ENCODE results near the gene H19.

The H19 gene

GRCh38 chr11:1997755-1998154, at the start of gene H19:
Gene H19 (minus strand): TSS chr11:1997842.
- Histone ChIP-seq H3K9ac (ENCODE audit: low read length) (no peak within 1 kb of the TSS), H3K4me3 (ENCODE audit: low read length) (no peak within 1 kb of the TSS), H3K36me3 (ENCODE audit: control insufficient read depth, insufficient read depth, low read length) (no peaks in the 10 kb centered on the region)

GRCh38 chr11:2041963-2042362, 44.3 kb upstream of the H19 start:
- Histone ChIP-seq H3K27me3 (ENCODE audit: control insufficient read depth, insufficient read depth, low read length) (no peaks in the 10 kb centered on the region), H3K9ac (ENCODE audit: low read length) (no peak overlapping the region), H3K4me3 (ENCODE audit: low read length) (no peak overlapping the region), H3K36me3 (ENCODE audit: control insufficient read depth, insufficient read depth, low read length) (no peaks in the 10 kb centered on the region), H3K27ac (ENCODE audit: low read depth, low read length) (no peak overlapping the region), H3K4me1 (ENCODE audit: control insufficient read depth, insufficient read depth, low read length) (no peaks in the 10 kb centered on the region)

More at GRCh38 chr11:1997755-1998154, at the start of gene H19:
- Histone ChIP-seq H3K27ac (ENCODE audit: low read depth, low read length) (no peak within 1 kb of the TSS), H3K4me1 (ENCODE audit: control insufficient read depth, insufficient read depth, low read length) (no peaks in the 10 kb centered on the region), H3K27me3 (ENCODE audit: control insufficient read depth, insufficient read depth, low read length) (no peaks in the 10 kb centered on the region)

DNA sequence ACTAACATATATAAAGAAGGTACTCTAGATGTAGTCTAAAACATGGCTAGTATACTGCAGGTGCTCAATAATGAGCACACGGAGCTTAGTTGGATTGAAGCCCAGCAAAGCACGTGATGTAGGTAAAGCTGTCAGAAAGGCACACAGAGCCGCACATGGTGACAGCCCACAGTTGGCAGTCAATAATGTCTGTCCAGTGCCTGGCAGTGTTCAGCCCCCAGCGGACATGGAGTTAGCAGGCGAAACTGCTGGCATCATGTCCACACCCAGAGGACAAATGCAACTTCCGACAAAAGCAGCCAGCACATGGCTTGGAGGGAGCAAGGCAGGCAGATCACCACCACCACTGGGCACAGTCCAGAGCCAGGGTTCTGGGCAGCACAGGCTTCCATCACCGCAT, 43.5 kb upstream of the H19 start:
- Histone ChIP-seq H3K9ac (ENCODE audit: low read length) (no peak overlapping the region), H3K36me3 (ENCODE audit: control insufficient read depth, insufficient read depth, low read length) (no peaks in the 10 kb centered on the region), H3K4me1 (ENCODE audit: control insufficient read depth, insufficient read depth, low read length) (no peaks in the 10 kb centered on the region)

DNA sequence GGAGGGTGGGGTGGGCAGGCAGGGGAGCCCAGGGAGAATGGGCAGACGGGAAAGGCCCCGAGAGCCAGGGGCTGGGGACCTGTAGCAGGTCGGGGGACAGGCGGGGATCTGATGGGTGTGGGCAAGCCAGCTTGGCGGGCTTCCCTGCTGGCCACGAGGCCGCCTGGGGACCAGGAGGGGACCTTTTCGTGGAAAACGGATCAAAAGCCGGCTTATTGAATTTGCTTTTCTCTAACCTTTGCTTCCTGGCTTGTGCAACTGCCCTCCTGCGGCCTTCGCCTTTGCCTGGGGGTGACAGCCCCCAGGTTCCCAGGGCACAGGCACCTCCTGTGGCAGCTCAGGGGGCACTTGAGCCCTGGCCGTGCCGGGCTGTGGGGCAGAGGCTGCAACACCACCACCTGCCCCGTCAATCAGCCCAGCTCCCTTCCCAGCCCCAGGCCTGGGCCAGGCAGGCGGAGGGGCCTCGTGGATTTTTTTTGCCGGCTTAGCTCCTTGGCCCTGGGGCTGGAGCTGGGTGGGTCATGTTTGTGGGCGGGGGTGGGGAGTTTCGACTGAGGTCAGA, 41.6 kb upstream of the H19 start:
- Histone ChIP-seq H3K27me3 (ENCODE audit: control insufficient read depth, insufficient read depth, low read length) (no peaks in the 10 kb centered on the region), H3K36me3 (ENCODE audit: control insufficient read depth, insufficient read depth, low read length) (no peaks in the 10 kb centered on the region), H3K27ac (ENCODE audit: low read depth, low read length) (no peak overlapping the region), H3K4me3 (ENCODE audit: low read length) (no peak overlapping the region), H3K9ac (ENCODE audit: low read length) (no peak overlapping the region), H3K4me1 (ENCODE audit: control insufficient read depth, insufficient read depth, low read length) (no peaks in the 10 kb centered on the region)

More for the DNA sequence above, 43.5 kb upstream of the H19 start:
- Histone ChIP-seq H3K4me3 (ENCODE audit: low read length) (no peak overlapping the region), H3K27me3 (ENCODE audit: control insufficient read depth, insufficient read depth, low read length) (no peaks in the 10 kb centered on the region), H3K27ac (ENCODE audit: low read depth, low read length) (no peak overlapping the region)

GRCh38 chr11:2036863-2037486, 39.3 kb upstream of the H19 start:
- H3K4me3 ChIP-seq (ENCODE audit: low read length) = no peak overlapping the region
- no peaks in the 10 kb centered on the region for H3K36me3 ChIP-seq (ENCODE audit: control insufficient read depth, insufficient read depth, low read length)
- no peaks in the 10 kb centered on the region for H3K27me3 ChIP-seq (ENCODE audit: control insufficient read depth, insufficient read depth, low read length)
- no peaks in the 10 kb centered on the region for H3K4me1 ChIP-seq (ENCODE audit: control insufficient read depth, insufficient read depth, low read length)
- H3K27ac ChIP-seq (ENCODE audit: low read depth, low read length) = no peak overlapping the region
- no peak overlapping the region for H3K9ac ChIP-seq (ENCODE audit: low read length)

DNA sequence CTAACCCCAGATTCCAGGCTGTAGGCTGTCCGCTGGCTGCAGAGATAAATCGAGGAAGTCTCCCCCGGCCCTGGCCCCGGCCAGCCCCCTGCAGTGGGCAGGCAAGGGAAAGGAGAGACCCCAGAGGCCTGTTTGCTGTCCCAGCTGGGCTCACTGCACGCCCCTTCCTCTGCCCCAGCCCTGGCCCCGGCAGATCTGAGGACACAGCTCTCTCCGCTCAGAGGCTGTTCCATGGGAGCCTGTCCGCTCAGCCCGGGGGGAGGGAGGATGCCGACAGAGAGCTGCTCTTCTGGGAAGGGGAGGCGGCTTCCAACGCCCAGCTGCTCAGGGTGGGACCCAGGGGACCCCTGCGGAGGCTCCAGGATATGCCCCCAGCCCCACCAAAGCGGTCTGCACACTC, 37.7 kb upstream of the H19 start:
- Histone ChIP-seq H3K4me1 (ENCODE audit: control insufficient read depth, insufficient read depth, low read length) (no peaks in the 10 kb centered on the region), H3K9ac (ENCODE audit: low read length) (no peak overlapping the region), H3K27ac (ENCODE audit: low read depth, low read length) (no peak overlapping the region), H3K27me3 (ENCODE audit: control insufficient read depth, insufficient read depth, low read length) (no peaks in the 10 kb centered on the region), H3K4me3 (ENCODE audit: low read length) (no peak overlapping the region), H3K36me3 (ENCODE audit: control insufficient read depth, insufficient read depth, low read length) (no peaks in the 10 kb centered on the region)

DNA sequence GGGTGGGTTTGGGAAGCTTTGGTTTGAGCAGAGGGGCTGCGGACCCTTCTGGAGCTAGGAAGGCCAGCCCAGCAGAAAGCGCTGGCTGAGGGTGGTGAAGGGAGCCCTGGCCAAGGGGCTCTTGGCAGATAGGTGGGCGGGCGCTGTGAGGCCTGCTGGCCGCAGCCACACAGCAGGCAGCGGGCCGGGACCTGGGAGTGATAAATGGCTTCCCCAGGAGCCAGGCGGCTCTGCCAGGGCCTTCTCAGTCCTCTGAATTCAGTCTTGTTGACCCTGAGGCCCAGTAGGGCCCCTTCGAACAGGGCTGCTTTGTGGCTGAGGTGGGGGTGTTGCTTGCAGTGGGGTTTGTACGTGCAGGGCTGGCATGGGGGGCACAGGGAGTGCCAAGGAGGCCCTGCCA, 33.4 kb upstream of the H19 start:
- Histone ChIP-seq H3K4me1 (ENCODE audit: control insufficient read depth, insufficient read depth, low read length) (no peaks in the 10 kb centered on the region), H3K36me3 (ENCODE audit: control insufficient read depth, insufficient read depth, low read length) (no peaks in the 10 kb centered on the region), H3K9ac (ENCODE audit: low read length) (no peak overlapping the region), H3K27ac (ENCODE audit: low read depth, low read length) (no peak overlapping the region), H3K4me3 (ENCODE audit: low read length) (no peak overlapping the region), H3K27me3 (ENCODE audit: control insufficient read depth, insufficient read depth, low read length) (no peaks in the 10 kb centered on the region)

GRCh38 chr11:2027708-2028107, 30.1 kb upstream of the H19 start:
- no peaks in the 10 kb centered on the region for H3K27me3 ChIP-seq (ENCODE audit: control insufficient read depth, insufficient read depth, low read length)
- H3K27ac ChIP-seq (ENCODE audit: low read depth, low read length) = no peak overlapping the region
- no peaks in the 10 kb centered on the region for H3K36me3 ChIP-seq (ENCODE audit: control insufficient read depth, insufficient read depth, low read length)
- H3K4me1 ChIP-seq (ENCODE audit: control insufficient read depth, insufficient read depth, low read length) = no peaks in the 10 kb centered on the region
- no peak overlapping the region for H3K9ac ChIP-seq (ENCODE audit: low read length)
- no peak overlapping the region for H3K4me3 ChIP-seq (ENCODE audit: low read length)

GRCh38 chr11:2015025-2015424, 17.4 kb upstream of the H19 start:
- no peak overlapping the region for H3K4me3 ChIP-seq (ENCODE audit: low read length)
- no peak overlapping the region for H3K27ac ChIP-seq (ENCODE audit: low read depth, low read length)
- H3K4me1 ChIP-seq (ENCODE audit: control insufficient read depth, insufficient read depth, low read length) = no peaks in the 10 kb centered on the region
- H3K36me3 ChIP-seq (ENCODE audit: control insufficient read depth, insufficient read depth, low read length) = no peaks in the 10 kb centered on the region
- no peaks in the 10 kb centered on the region for H3K27me3 ChIP-seq (ENCODE audit: control insufficient read depth, insufficient read depth, low read length)
- no peak overlapping the region for H3K9ac ChIP-seq (ENCODE audit: low read length)

DNA sequence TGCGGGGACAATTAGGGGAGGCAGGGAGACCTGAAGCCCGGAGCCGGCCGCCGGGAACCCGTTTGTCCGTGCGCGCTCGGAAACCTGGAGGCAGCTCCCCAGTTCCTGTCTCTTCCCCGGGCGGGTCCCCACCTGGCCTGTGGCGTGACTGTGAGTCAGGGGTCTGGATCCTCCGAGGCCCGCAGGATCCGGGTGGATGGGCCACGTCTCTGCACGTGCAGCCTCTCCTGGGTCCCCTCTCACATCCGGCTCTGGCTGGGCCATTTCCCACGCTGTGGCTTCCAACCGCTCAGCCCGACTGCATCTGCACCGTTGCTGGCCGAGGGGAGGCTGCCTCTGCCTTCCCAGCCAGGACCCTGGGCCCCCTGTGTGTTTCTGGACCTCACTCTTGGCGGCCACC, 14.8 kb upstream of the H19 start:
- H3K36me3 ChIP-seq (ENCODE audit: control insufficient read depth, insufficient read depth, low read length) = no peaks in the 10 kb centered on the region
- no peak overlapping the region for H3K27ac ChIP-seq (ENCODE audit: low read depth, low read length)
- H3K27me3 ChIP-seq (ENCODE audit: control insufficient read depth, insufficient read depth, low read length) = no peaks in the 10 kb centered on the region
- H3K4me1 ChIP-seq (ENCODE audit: control insufficient read depth, insufficient read depth, low read length) = no peaks in the 10 kb centered on the region
- no peak overlapping the region for H3K9ac ChIP-seq (ENCODE audit: low read length)
- no peak overlapping the region for H3K4me3 ChIP-seq (ENCODE audit: low read length)

DNA sequence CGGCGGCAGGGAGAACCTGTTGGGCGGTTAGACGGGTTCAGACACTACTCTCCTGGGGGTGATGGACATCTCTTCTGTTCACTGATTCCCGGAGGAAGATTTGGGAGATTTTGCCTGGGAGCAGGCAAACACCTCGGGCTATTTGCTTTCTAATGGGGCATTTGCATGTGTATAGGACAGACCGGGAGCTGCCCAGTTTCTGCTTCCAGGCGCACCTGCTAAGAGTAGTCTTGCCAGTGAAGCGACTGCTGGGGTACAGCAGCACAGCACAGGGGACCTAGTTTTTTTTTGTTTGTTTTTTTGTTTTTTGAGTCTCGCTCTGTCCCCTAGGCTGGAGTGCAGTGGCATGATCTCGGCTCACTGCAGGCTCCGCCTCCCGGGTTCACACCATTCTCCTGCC, 6.8 kb upstream of the H19 start:
- Histone ChIP-seq H3K4me1 (ENCODE audit: control insufficient read depth, insufficient read depth, low read length) (no peaks in the 10 kb centered on the region), H3K27me3 (ENCODE audit: control insufficient read depth, insufficient read depth, low read length) (no peaks in the 10 kb centered on the region), H3K36me3 (ENCODE audit: control insufficient read depth, insufficient read depth, low read length) (no peaks in the 10 kb centered on the region), H3K27ac (ENCODE audit: low read depth, low read length) (no peak overlapping the region), H3K4me3 (ENCODE audit: low read length) (no peak overlapping the region), H3K9ac (ENCODE audit: low read length) (no peak overlapping the region)

DNA sequence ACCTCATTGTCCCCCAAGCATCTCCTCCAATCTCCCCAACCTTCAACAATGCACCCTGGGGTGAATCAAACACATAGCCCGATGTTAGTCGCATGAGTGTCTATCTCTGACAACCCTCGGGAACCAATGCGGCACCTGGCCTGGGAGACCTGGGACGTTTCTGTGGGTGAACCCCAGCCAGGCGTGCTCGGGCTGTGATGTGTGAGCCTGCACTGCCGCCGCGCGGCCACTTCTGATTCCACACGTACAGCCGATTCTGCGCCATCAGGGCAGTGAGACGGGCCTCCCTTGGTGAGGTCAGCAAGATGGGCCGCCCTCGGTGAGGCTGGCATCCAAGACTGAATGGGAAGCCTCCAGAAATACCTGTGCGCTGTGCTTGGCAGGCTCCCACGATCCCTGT, 5.2 kb upstream of the H19 start:
- no peaks in the 10 kb centered on the region for H3K27me3 ChIP-seq (ENCODE audit: control insufficient read depth, insufficient read depth, low read length)
- no peak overlapping the region for H3K9ac ChIP-seq (ENCODE audit: low read length)
- H3K4me1 ChIP-seq (ENCODE audit: control insufficient read depth, insufficient read depth, low read length) = no peaks in the 10 kb centered on the region
- no peak overlapping the region for H3K27ac ChIP-seq (ENCODE audit: low read depth, low read length)
- H3K36me3 ChIP-seq (ENCODE audit: control insufficient read depth, insufficient read depth, low read length) = no peaks in the 10 kb centered on the region
- H3K4me3 ChIP-seq (ENCODE audit: low read length) = no peak overlapping the region

DNA sequence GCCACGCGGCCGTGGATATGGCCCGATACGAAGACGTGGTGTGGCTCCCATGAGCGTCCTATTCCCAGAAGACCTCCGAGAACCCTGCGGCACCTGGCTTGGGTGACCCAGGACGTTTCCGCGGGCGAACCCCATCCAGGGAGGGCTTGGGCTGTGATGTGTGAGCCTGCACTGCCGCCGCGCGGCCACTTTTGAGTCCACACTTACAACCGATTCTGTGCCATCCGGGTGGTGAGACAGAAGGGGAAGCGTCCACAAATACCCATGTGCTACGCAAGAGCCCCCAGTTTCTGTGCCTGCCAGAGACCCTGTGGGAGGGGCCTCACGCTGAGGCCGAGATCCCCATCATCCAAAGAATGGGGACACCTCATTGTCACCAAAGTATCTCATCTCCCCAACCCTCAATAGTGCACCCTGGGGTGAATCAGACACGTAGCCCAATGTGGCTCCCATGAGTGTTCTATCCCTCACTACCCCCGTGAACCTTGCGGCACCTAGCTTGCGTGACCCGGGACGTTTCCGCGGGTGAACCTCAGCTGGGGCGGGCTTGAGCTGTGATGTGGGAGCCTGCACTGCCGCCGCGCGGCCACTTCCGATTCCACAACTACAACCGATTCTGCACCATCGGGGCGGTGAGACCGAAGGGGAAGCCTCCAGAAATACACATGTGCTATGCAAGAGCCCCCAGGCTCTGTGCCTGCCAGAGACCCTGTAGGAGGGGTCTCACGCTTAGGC, 4.6 kb upstream of the H19 start:
- H3K36me3 ChIP-seq (ENCODE audit: control insufficient read depth, insufficient read depth, low read length) = no peaks in the 10 kb centered on the region
- H3K9ac ChIP-seq (ENCODE audit: low read length) = no peak overlapping the region
- H3K27me3 ChIP-seq (ENCODE audit: control insufficient read depth, insufficient read depth, low read length) = no peaks in the 10 kb centered on the region
- H3K4me3 ChIP-seq (ENCODE audit: low read length) = no peak overlapping the region
- no peaks in the 10 kb centered on the region for H3K4me1 ChIP-seq (ENCODE audit: control insufficient read depth, insufficient read depth, low read length)
- no peak overlapping the region for H3K27ac ChIP-seq (ENCODE audit: low read depth, low read length)
